K562 (cell line): ENCODE data around the gene THAP2. TPM values are rescaled to one million over a fixed set of nuclear protein-coding genes. Genes with fewer than 3 reads are reported as not detected.

Experiments
- ATF1 ChIP-seq, 2 experiments: fragments of 450-650 bp in 1 of 2; IDR thresholded peaks; 2 replicates each; pipeline ENCODE4 v1.6.1; 2016; ENCODE audit warnings: missing compliant biosample characterization in 1 of 2, missing genetic modification characterization in 1 of 2
- BRD4 ChIP-seq: fragments of 200-600 bp; sonication (generic); IDR thresholded peaks from 2 replicates; pipeline ENCODE4 v1.6.1; 2017; ENCODE audit warnings: inconsistent platforms
- CHCHD3 ChIP-seq: fragments of 250-450 bp; sonication (Bioruptor Pico); IDR thresholded peaks from 2 replicates; pipeline ENCODE4 v2.1.2; 2022; ENCODE audit warnings: mild to moderate bottlenecking
- EP300 ChIP-seq: IDR thresholded peaks from 2 replicates; pipeline ENCODE4 v1.6.1; 2012; ENCODE audit warnings: low read length, improper control_type of control experiment
- GATA2 ChIP-seq: sonication (generic); formaldehyde crosslinking; IDR thresholded peaks from 2 replicates; pipeline ENCODE4 v1.4.0; 2020; ENCODE audit warnings: mild to moderate bottlenecking, missing genetic modification reagents
- HDAC8 ChIP-seq: fragments of 450-650 bp; IDR thresholded peaks from 2 replicates; pipeline ENCODE4 v1.6.1; 2016; ENCODE audit warnings: mild to moderate bottlenecking, missing genetic modification characterization, moderate library complexity, missing compliant biosample characterization
- MYBL2 ChIP-seq, 2 experiments: fragments of 450-650 bp in 1 of 2; sonication (generic) in 1 of 2; formaldehyde crosslinking in 1 of 2; IDR thresholded peaks; 2 replicates each; pipeline versions ENCODE4 v1.6.1 to v1.8.1; 2017 to 2022; ENCODE audit warnings: borderline replicate concordance in 1 of 2, inconsistent platforms in 1 of 2, low read depth in 1 of 2, mild to moderate bottlenecking in 1 of 2, missing genetic modification reagents in 1 of 2, moderate library complexity in 1 of 2
- MYC ChIP-seq, 2 experiments: fragments of 250-450 bp in 1 of 2; sonication (Bioruptor Pico) in 1 of 2; IDR thresholded peaks; 2 replicates each; pipeline versions ENCODE4 v1.5.1 to v1.6.1; 2012 to 2021; ENCODE audit warnings: low read depth in 2 of 2, borderline replicate concordance in 1 of 2, improper control_type of control experiment in 1 of 2, low read length in 1 of 2, mild to moderate bottlenecking in 1 of 2, moderate library complexity in 1 of 2
- NCOA1 ChIP-seq: fragments of 450-650 bp; IDR thresholded peaks from 2 replicates; pipeline ENCODE4 v1.6.1; 2016; ENCODE audit warnings: low read depth
- POLR2A ChIP-seq: fragments of 450-650 bp; conservative IDR thresholded peaks from 2 replicates; pipeline ENCODE4 v1.6.1; 2016
- RB1 ChIP-seq: fragments of 450-650 bp; IDR thresholded peaks from 2 replicates; pipeline ENCODE4 v1.6.1; 2017; ENCODE audit warnings: low read depth, mild to moderate bottlenecking
- RBBP5 ChIP-seq: fragments of 200-600 bp; sonication (generic); IDR thresholded peaks from 2 replicates; pipeline ENCODE4 v1.6.1; 2012; ENCODE audit warnings: borderline replicate concordance, mild to moderate bottlenecking, low read length, control low read depth, inconsistent platforms; ENCODE audit not compliant: insufficient read depth, poor library complexity, severe bottlenecking
- RBM14 ChIP-seq: fragments of 200-400 bp; formaldehyde crosslinking; IDR thresholded peaks from 2 replicates; pipeline ENCODE4 v1.6.1; 2018; ENCODE audit warnings: low read depth, mild to moderate bottlenecking, low read length, moderate library complexity, borderline replicate concordance; ENCODE audit not compliant: insufficient read depth
- SMC3 ChIP-seq: conservative IDR thresholded peaks from 2 replicates; pipeline ENCODE4 v1.6.1; 2011; ENCODE audit warnings: low read depth, low read length, improper control_type of control experiment; ENCODE audit not compliant: insufficient read depth
- SREBF1 ChIP-seq: fragments of 150-350 bp; IDR thresholded peaks from 2 replicates; pipeline ENCODE4 v1.6.1; 2014; ENCODE audit warnings: antibody characterized with exemption, low read depth, low read length, borderline replicate concordance
- TEAD1 ChIP-seq, 2 experiments: fragments of 450-650 bp in 1 of 2; sonication (generic) in 1 of 2; formaldehyde crosslinking; IDR thresholded peaks; 2 replicates each; pipeline versions ENCODE4 v1.4.0 to v1.8.0; 2020 to 2022; ENCODE audit warnings: mild to moderate bottlenecking in 2 of 2, missing genetic modification reagents in 1 of 2
- TFAP4 ChIP-seq: sonication (generic); formaldehyde crosslinking; IDR thresholded peaks from 2 replicates; pipeline ENCODE4 v1.8.0; 2022; ENCODE audit warnings: missing genetic modification reagents, mild to moderate bottlenecking, moderate library complexity, borderline replicate concordance
- UBTF ChIP-seq, 2 experiments: IDR thresholded peaks; 2 replicates each; pipeline ENCODE4 v1.6.1; 2012; ENCODE audit warnings: improper control_type of control experiment in 2 of 2, low read depth in 2 of 2, low read length in 2 of 2, borderline replicate concordance in 1 of 2
- ZC3H4 ChIP-seq: sonication (generic); formaldehyde crosslinking; IDR thresholded peaks from 2 replicates; pipeline ENCODE4 v1.9.0; 2021; ENCODE audit warnings: missing genetic modification reagents, borderline replicate concordance
- ZNF12 ChIP-seq: sonication (generic); formaldehyde crosslinking; IDR thresholded peaks from 2 replicates; pipeline ENCODE4 v1.4.0; 2020; ENCODE audit warnings: mild to moderate bottlenecking, missing genetic modification reagents
- ZNF124 ChIP-seq: sonication (generic); formaldehyde crosslinking; IDR thresholded peaks from 2 replicates; pipeline ENCODE4 v1.8.1; 2022; ENCODE audit warnings: missing genetic modification reagents
- ZNF347 ChIP-seq: fragments of 450-650 bp; formaldehyde crosslinking; IDR thresholded peaks from 2 replicates; pipeline ENCODE4 v1.4.0; 2020; ENCODE audit warnings: low read depth, mild to moderate bottlenecking, moderate library complexity
- ZNF668 ChIP-seq: fragments of 250-450 bp; sonication (Bioruptor Pico); IDR thresholded peaks from 2 replicates; pipeline ENCODE4 v1.8.0; 2022; ENCODE audit warnings: mild to moderate bottlenecking, inconsistent platforms
- polyA plus RNA-seq, 8 experiments: library from polyadenylated mRNA; depleted of rRNA in 4 of 8; stranded (reverse) in 5 of 8; unstranded in 3 of 8; fragments of >200 nt; fragmentation: Nextera tagmentation in 2 of 8; fragmentation: Illumina TruSeq in 1 of 8; extraction: Ambion mirVana in 2 of 8; extraction: Trizol in 1 of 8; gene quantifications; 2 replicates each; pipeline versions ENCODE4 v1.2.1 to v1.2.3, GENCODE V29; 2011 to 2014; ENCODE audit warnings: inconsistent platforms in 1 of 8, missing spikeins in 1 of 8
- total RNA-seq, 7 experiments: library from RNA; depleted of rRNA in 6 of 7; stranded (reverse); fragments of >200 nt in 6 of 7; fragmentation: Illumina TruSeq in 2 of 7; extraction: Trizol in 2 of 7; gene quantifications; 2 replicates each; pipeline versions ENCODE4 v1.2.1 to v1.2.3, GENCODE V29; 2011 to 2021; ENCODE audit warnings: low replicate concordance in 1 of 7

The THAP2 gene
- total and polyA plus RNA-seq, 9 of the 15 experiments (the other 6 are each of a cell fraction or from before 2014, with no cell fraction given), result 1.8 to 18.9 (median 7.3) TPM

- peak; percentile 14; the same call in 1 of the 2 replicates for TF ChIP-seq MYC (IDR thresholded peaks at IDR 0.05; ENCODE audit: low read depth, low read length)
- no peak for TF ChIP-seq MYC (CRISPR knock-in tag; IDR thresholded peaks at IDR 0.05; ENCODE audit: borderline replicate concordance, low read depth)
- TF ChIP-seq RBM14, result 0 out of 2 replicates have a peak, but pooled peaks have one; percentile 62
- TF ChIP-seq BRD4, result no peak
- peak; percentile 58; the same call in 1 of the 2 replicates for TF ChIP-seq ZNF12 (CRISPR knock-in tag)
- TF ChIP-seq NCOA1, result 0 out of 2 replicates have a peak, but pooled peaks have one; percentile 19
- TF ChIP-seq SREBF1, result no peak
- TF ChIP-seq ZNF124, result no peak
- no peak for TF ChIP-seq EP300
- no peak for TF ChIP-seq CHCHD3
- no peak for TF ChIP-seq RB1
- peak; percentile 41; the same call in 1 of the 2 replicates for TF ChIP-seq ZC3H4
- no peak for TF ChIP-seq ZNF668 (CRISPR knock-in tag)
- peak; percentile 56; the same call in 1 of the 2 replicates for TF ChIP-seq TFAP4 (CRISPR knock-in tag)
- TF ChIP-seq ATF1 (CRISPR knock-in tag; IDR thresholded peaks at IDR 0.05), result no peak
- TF ChIP-seq ATF1 (tag; IDR thresholded peaks at IDR 0.05), result 0 out of 2 replicates have a peak, but pooled peaks have one; percentile 4
- peak; percentile 69; the same call in 1 of the 2 replicates for TF ChIP-seq HDAC8
- peak; percentile 43; the same call in 1 of the 2 replicates for TF ChIP-seq GATA2 (CRISPR knock-in tag)
- peak; percentile 14 to 19; a peak in 1 of 4 replicates for TF ChIP-seq UBTF (IDR thresholded peaks at IDR 0.05; ENCODE audit: borderline replicate concordance in 1 of 2, low read depth in 2 of 2, low read length in 2 of 2)
- no peak for TF ChIP-seq RBBP5
- TF ChIP-seq SMC3, result no peak
- TF ChIP-seq MYBL2 (IDR thresholded peaks at IDR 0.05; ENCODE audit: low read depth), result no peak
- TF ChIP-seq MYBL2 (CRISPR knock-in tag; IDR thresholded peaks at IDR 0.05; ENCODE audit: borderline replicate concordance), result no peak
- no peak for TF ChIP-seq POLR2A
- peak in 1 of 2 experiments; percentile 68; a peak in 1 of 4 replicates for TF ChIP-seq TEAD1 (CRISPR knock-in tag; IDR thresholded peaks at IDR 0.05)
- no peak for TF ChIP-seq ZNF347 (CRISPR knock-in tag)
These were observed 1.1 kb upstream of the THAP2 start (continued) for GRCh38 chr12:71662849-71663560.
